Measurements from ENCODE around the gene HOXB6. TPM values are rescaled to one million over a fixed set of nuclear protein-coding genes. Genes with fewer than 3 reads are reported as not detected.

Gene HOXB6
- total RNA-seq, 5 donors from 2014 or later (not counting 1 experiment from before 2014, with no cell fraction given), result 0.16 to 0.33 TPM; not detected in 3

DNA sequence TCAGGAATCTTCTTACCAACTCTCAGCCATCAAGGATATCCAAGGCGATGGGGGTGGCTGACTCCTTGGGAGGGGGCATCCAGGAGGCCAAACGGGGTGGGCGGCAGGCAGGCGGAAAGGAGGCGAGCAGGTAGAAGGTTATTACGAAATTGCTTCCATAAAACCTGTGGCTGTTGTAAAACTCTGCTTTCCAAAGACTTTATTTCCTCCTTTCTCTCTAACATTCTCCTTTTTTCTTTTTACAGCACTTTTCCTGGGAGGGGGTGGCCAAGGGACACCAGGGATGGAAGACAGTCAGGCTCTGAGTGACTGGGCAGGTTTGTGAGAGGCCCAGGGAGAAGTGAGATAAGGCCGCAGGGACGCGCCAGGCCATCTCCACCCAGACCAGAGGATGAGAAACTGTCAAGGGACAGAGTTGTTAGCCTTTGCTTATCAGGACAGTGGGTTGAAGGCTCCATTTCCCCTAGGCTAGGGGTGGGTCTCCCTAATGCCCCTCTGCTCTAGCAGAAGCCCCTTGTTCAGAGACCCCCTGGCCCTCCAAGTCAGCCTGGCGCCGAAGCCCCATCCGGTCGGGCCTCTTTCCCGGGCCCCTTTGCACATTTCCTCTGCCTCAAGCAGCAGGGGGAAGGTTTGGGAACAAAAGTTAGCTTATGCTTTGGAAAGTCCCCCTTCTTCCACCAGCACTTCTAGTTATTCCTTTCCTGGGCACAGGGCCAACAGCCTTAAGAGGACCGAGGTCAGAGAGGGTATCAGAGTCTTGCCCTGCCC is 26.3 kb upstream of the HOXB6 start:
- Histone ChIP-seq H3K4me3 (ENCODE audit: control insufficient read depth in 1 of 2, extremely low read depth in 1 of 2, low read length in 1 of 2) (no peak overlapping the region), H3K36me3 (ENCODE audit: control insufficient read depth in 2 of 2, extremely low read depth in 1 of 2, insufficient read depth in 1 of 2, low read length in 1 of 2) (no peaks in the 10 kb centered on the region), H3K27me3 (replicated peaks in 1 of 2; ENCODE audit: control insufficient read depth in 2 of 2, extremely low read depth in 1 of 2, insufficient read depth in 2 of 2, low read length in 1 of 2) (peaks cover 42 to 93% of the 10 kb centered on the region in 2 experiments), H3K9me3 (no peaks in the 10 kb centered on the region), H3K27ac (ENCODE audit: low read length) (no peak overlapping the region), H3K4me1 (ENCODE audit: control insufficient read depth in 1 of 2, extremely low read depth in 1 of 2, insufficient read depth in 2 of 2, low read length in 2 of 2) (peaks cover 7 to 25% of the 10 kb centered on the region in 2 experiments)
- no peaks in the 10 kb centered on the region for H3K9me3 Mint-ChIP-seq
- H3K36me3 Mint-ChIP-seq, result no peaks in the 10 kb centered on the region
- peaks cover 10 to 16% (median 14%) of the 10 kb centered on the region in 3 donors for H3K4me1 Mint-ChIP-seq
- no peak overlapping the region for H3K27ac Mint-ChIP-seq
- H3K4me3 Mint-ChIP-seq, result no peak overlapping the region
- ChIA-PET POLR2A (no interaction called here), CTCF (interaction anchor here in 1 of 2 donors (0.6 kb wide), 1 partner anchor 560 kb away, joined by 4 read pairs; no protein-coding TSS in a partner anchor)
- DNase-seq (no peak), ATAC-seq (replicated peaks in 1 of 4) (no peak)
- H3K27me3 Mint-ChIP-seq, result peaks cover 78 to 95% of the 10 kb centered on the region in 2 donors
- 90% methylated on average over 4 of the region's 15 CpGs for WGBS (ENCODE audit: insufficient coverage)

DNA sequence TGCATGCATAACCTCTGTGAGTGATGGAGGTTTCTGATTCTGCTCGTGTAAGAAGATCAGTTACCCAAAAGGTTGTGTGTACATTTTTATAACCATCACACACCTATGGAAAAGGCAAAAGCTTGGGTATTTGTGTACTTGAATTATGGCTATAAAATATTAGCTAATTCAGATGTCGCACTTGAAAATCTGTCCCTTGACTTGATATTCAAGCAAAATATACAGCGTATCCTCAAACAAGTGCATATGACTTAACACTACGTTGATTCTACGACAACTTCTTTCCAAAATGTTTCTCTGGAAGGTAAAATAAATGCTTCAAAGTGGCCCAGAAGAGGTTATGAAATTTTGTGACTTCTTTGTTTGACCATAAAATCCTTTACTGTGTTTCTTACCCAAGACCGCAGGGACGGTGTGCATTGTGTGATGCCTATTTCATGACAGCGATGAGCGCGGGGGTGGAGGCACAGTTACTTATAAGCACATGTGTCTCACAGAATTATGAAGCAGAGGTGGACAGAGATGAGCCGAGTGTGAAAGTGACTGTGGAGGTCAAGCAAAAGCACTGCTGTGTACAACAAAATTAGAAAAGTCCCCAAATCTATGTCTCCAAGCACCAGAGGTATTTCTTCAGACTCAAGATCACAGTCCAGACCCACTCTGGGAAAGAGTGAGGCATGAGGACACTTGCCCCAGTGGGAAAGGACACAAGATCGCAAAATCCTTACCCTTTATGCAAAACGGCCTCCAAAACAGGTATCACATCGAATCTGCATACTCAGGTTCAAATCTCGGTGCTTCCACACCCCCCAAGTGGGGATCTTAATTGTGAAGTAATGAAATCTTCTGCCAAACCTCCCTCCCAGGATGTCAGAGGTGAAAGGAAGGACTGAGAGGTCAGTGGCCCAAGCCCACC is 25.5 kb upstream of the HOXB6 start:
- peak overlapping the region in 1 of 2 donors; percentile 67 for H3K27ac Mint-ChIP-seq
- H3K27ac ChIP-seq (ENCODE audit: low read length), result no peak overlapping the region
- no peaks in the 10 kb centered on the region for H3K9me3 ChIP-seq
- no peaks in the 10 kb centered on the region for H3K36me3 ChIP-seq (ENCODE audit: control insufficient read depth in 2 of 2, extremely low read depth in 1 of 2, insufficient read depth in 1 of 2, low read length in 1 of 2)
- H3K27me3 Mint-ChIP-seq, result peaks cover 71 to 93% of the 10 kb centered on the region in 2 donors
- no peak overlapping the region for H3K4me3 ChIP-seq (ENCODE audit: control insufficient read depth in 1 of 2, extremely low read depth in 1 of 2, low read length in 1 of 2)
- no peak for DNase-seq
- H3K4me3 Mint-ChIP-seq, result no peak overlapping the region
- no peaks in the 10 kb centered on the region for H3K36me3 Mint-ChIP-seq
- WGBS (ENCODE audit: insufficient coverage), result 97% methylated on average over 5 of the region's 15 CpGs
- POLR2A ChIA-PET, result no interaction called here
- no peak for ATAC-seq (replicated peaks in 1 of 4)
- peaks cover 8 to 33% of the 10 kb centered on the region in 2 experiments for H3K4me1 ChIP-seq (ENCODE audit: control insufficient read depth in 1 of 2, extremely low read depth in 1 of 2, insufficient read depth in 2 of 2, low read length in 2 of 2)
- no peaks in the 10 kb centered on the region for H3K9me3 Mint-ChIP-seq
- H3K27me3 ChIP-seq (replicated peaks in 1 of 2; ENCODE audit: control insufficient read depth in 2 of 2, extremely low read depth in 1 of 2, insufficient read depth in 2 of 2, low read length in 1 of 2), result peaks cover 35 to 93% of the 10 kb centered on the region in 2 experiments
- peaks cover 16 to 23% (median 18%) of the 10 kb centered on the region in 3 donors for H3K4me1 Mint-ChIP-seq
- CTCF ChIA-PET, result no interaction called here

- H3K4me3 Mint-ChIP-seq, result no peak overlapping the region
- H3K27ac Mint-ChIP-seq, result no peak overlapping the region
- H3K27me3 ChIP-seq (replicated peaks in 1 of 2; ENCODE audit: control insufficient read depth in 2 of 2, extremely low read depth in 1 of 2, insufficient read depth in 2 of 2, low read length in 1 of 2), result peaks cover 31 to 93% of the 10 kb centered on the region in 2 experiments
- H3K4me3 ChIP-seq (ENCODE audit: control insufficient read depth in 1 of 2, extremely low read depth in 1 of 2, low read length in 1 of 2), result no peak overlapping the region
- H3K4me1 Mint-ChIP-seq, result peaks cover 14 to 24% (median 18%) of the 10 kb centered on the region in 3 donors
- no peaks in the 10 kb centered on the region for H3K9me3 ChIP-seq
- 71% methylated on average over 5 of the region's 5 CpGs for WGBS (ENCODE audit: insufficient coverage)
- H3K27ac ChIP-seq (ENCODE audit: low read length), result no peak overlapping the region
- H3K36me3 ChIP-seq (ENCODE audit: control insufficient read depth in 2 of 2, extremely low read depth in 1 of 2, insufficient read depth in 1 of 2, low read length in 1 of 2), result no peaks in the 10 kb centered on the region
- H3K27me3 Mint-ChIP-seq, result peaks cover 63 to 88% of the 10 kb centered on the region in 2 donors
- POLR2A ChIA-PET, result no interaction called here
- no peak for DNase-seq
- CTCF ChIA-PET, result interaction anchor here in 1 of 2 donors (0.6 kb wide), 1 partner anchor 118 kb away, joined by 3 read pairs; no protein-coding TSS in a partner anchor
- H3K36me3 Mint-ChIP-seq, result no peaks in the 10 kb centered on the region
- no peaks in the 10 kb centered on the region for H3K9me3 Mint-ChIP-seq
- peaks cover 8 to 39% of the 10 kb centered on the region in 2 experiments for H3K4me1 ChIP-seq (ENCODE audit: control insufficient read depth in 1 of 2, extremely low read depth in 1 of 2, insufficient read depth in 2 of 2, low read length in 2 of 2)
- no peak for ATAC-seq (replicated peaks in 1 of 4)
Measured at GRCh38 chr17:48629411-48629759, 24.6 kb upstream of the HOXB6 start.

GRCh38 chr17:48628649-48629410 is 24.0 kb upstream of the HOXB6 start:
- peaks cover 8 to 34% of the 10 kb centered on the region in 2 experiments for H3K4me1 ChIP-seq (ENCODE audit: control insufficient read depth in 1 of 2, extremely low read depth in 1 of 2, insufficient read depth in 2 of 2, low read length in 2 of 2)
- WGBS (ENCODE audit: insufficient coverage), result 83% methylated on average over 1 of the region's 5 CpGs
- Mint-ChIP-seq H3K9me3 (no peaks in the 10 kb centered on the region), H3K27me3 (peaks cover 65 to 88% of the 10 kb centered on the region in 2 donors), H3K4me1 (peaks cover 12 to 26% (median 18%) of the 10 kb centered on the region in 3 donors), H3K36me3 (no peaks in the 10 kb centered on the region), H3K4me3 (no peak overlapping the region), H3K27ac (no peak overlapping the region)
- DNase-seq, result no peak
- no peaks in the 10 kb centered on the region for H3K36me3 ChIP-seq (ENCODE audit: control insufficient read depth in 2 of 2, extremely low read depth in 1 of 2, insufficient read depth in 1 of 2, low read length in 1 of 2)
- ATAC-seq (replicated peaks in 1 of 4), result no peak
- ChIA-PET POLR2A (no interaction called here), CTCF (interaction anchor here in 1 of 2 donors (0.6 kb wide), 1 partner anchor 118 kb away, joined by 3 read pairs; no protein-coding TSS in a partner anchor)
- H3K27ac ChIP-seq (ENCODE audit: low read length), result no peak overlapping the region
- H3K9me3 ChIP-seq, result no peaks in the 10 kb centered on the region
- peaks cover 33 to 92% of the 10 kb centered on the region in 2 experiments for H3K27me3 ChIP-seq (replicated peaks in 1 of 2; ENCODE audit: control insufficient read depth in 2 of 2, extremely low read depth in 1 of 2, insufficient read depth in 2 of 2, low read length in 1 of 2)
- H3K4me3 ChIP-seq (ENCODE audit: control insufficient read depth in 1 of 2, extremely low read depth in 1 of 2, low read length in 1 of 2), result no peak overlapping the region

DNA sequence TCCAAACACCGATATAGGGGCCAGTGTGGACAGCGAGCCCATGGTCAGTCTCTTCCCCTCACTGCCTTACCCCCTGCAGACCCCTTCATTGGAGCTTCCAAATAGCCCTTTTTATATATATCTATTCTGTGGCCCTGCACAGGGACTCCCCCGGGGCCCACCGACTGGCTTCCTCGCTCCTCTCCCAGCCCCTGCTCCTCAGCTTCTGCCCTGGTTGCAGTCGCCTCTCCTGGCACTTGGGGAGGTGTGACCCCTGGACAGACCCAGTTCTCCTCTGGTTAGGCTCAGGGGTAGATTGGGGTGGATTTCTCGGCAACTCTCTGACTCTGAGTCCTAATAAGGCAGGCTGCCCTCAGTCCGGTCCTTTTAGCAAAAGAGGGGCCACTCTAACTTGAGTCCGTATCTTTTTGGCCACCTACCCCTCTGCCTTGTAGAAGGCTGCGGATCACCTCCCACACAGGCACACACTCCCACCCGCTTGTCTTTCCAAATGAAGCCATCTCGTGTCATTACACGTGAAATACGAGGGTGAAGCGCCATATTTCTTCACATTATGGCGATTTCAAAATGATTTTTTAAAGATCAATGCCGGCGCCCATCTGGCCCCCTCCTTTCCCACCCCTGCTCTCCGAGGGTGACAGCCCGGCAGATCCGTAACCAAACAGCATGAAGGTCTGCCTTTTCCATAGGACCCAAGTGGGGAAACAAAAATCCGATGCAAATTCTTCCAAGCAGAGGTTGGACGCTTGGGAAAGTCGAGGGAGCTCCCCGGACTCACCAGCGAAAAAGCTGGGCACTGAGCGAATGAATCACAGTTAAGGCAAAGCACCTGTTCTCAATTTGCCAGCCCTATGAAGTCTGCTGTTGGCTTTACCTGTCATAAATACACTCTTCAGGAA is 23.1 kb upstream of the HOXB6 start:
- peaks cover 36 to 92% of the 10 kb centered on the region in 2 experiments for H3K27me3 ChIP-seq (replicated peaks in 1 of 2; ENCODE audit: control insufficient read depth in 2 of 2, extremely low read depth in 1 of 2, insufficient read depth in 2 of 2, low read length in 1 of 2)
- H3K9me3 ChIP-seq, result no peaks in the 10 kb centered on the region
- no peak overlapping the region for H3K4me3 ChIP-seq (ENCODE audit: control insufficient read depth in 1 of 2, extremely low read depth in 1 of 2, low read length in 1 of 2)
- no peaks in the 10 kb centered on the region for H3K9me3 Mint-ChIP-seq
- H3K27ac ChIP-seq (ENCODE audit: low read length), result no peak overlapping the region
- ATAC-seq (replicated peaks in 1 of 4) (no peak), DNase-seq (no peak)
- peak overlapping the region in 1 of 3 donors; percentile 77 for H3K4me3 Mint-ChIP-seq
- WGBS (ENCODE audit: insufficient coverage), result 81% methylated on average over 21 of the region's 27 CpGs
- H3K27ac Mint-ChIP-seq, result peak overlapping the region in 1 of 2 donors; percentile 27
- ChIA-PET CTCF (no interaction called here), POLR2A (no interaction called here)
- H3K4me1 Mint-ChIP-seq, result peaks cover 10 to 22% (median 18%) of the 10 kb centered on the region in 3 donors
- no peaks in the 10 kb centered on the region for H3K36me3 ChIP-seq (ENCODE audit: control insufficient read depth in 2 of 2, extremely low read depth in 1 of 2, insufficient read depth in 1 of 2, low read length in 1 of 2)
- no peaks in the 10 kb centered on the region for H3K36me3 Mint-ChIP-seq
- peaks cover 8 to 29% of the 10 kb centered on the region in 2 experiments for H3K4me1 ChIP-seq (ENCODE audit: control insufficient read depth in 1 of 2, extremely low read depth in 1 of 2, insufficient read depth in 2 of 2, low read length in 2 of 2)
- H3K27me3 Mint-ChIP-seq, result peaks cover 68 to 90% of the 10 kb centered on the region in 2 donors

Data from T-cell (primary cell).